HepG2 (cell line): ENCODE data around the gene B3GNT7. TPM values are rescaled to one million over a fixed set of nuclear protein-coding genes. Genes with fewer than 3 reads are reported as not detected.

Experiments used
- ARHGAP35 ChIP-seq: sonication (generic); formaldehyde crosslinking; IDR thresholded peaks from 2 replicates; pipeline ENCODE4 v1.9.0; 2022; ENCODE audit warnings: mild to moderate bottlenecking, inconsistent platforms, moderate library complexity, missing genetic modification reagents, borderline replicate concordance
- EHMT2 ChIP-seq: fragments of 200-600 bp; sonication (generic); IDR thresholded peaks from 2 replicates; pipeline ENCODE4 v1.7.0; 2017; ENCODE audit warnings: antibody characterized with exemption, low read depth, low read length, borderline replicate concordance
- ETV5 ChIP-seq: IDR thresholded peaks from 2 replicates; pipeline ENCODE4 v1.6.1; 2018; ENCODE audit warnings: missing biosample characterization, missing genetic modification reagents, inconsistent platforms, borderline replicate concordance
- FOXO4 ChIP-seq: sonication (generic); formaldehyde crosslinking; conservative IDR thresholded peaks from 2 replicates; pipeline ENCODE4 v1.8.1; 2023; ENCODE audit warnings: missing genetic modification reagents
- GATAD2A ChIP-seq: IDR thresholded peaks from 2 replicates; pipeline ENCODE4 v1.6.1; 2016
- HOXA3 ChIP-seq: sonication (generic); formaldehyde crosslinking; IDR thresholded peaks from 2 replicates; pipeline ENCODE4 v1.5.0; 2020; ENCODE audit warnings: missing genetic modification reagents
- HOXD1 ChIP-seq: sonication (generic); formaldehyde crosslinking; IDR thresholded peaks from 2 replicates; pipeline ENCODE4 v1.5.0; 2020; ENCODE audit warnings: missing genetic modification reagents
- JUND ChIP-seq: sonication (generic); formaldehyde crosslinking; IDR thresholded peaks from 2 replicates; pipeline ENCODE4 v1.8.0; 2022; ENCODE audit warnings: mild to moderate bottlenecking, missing genetic modification reagents
- KLF9 ChIP-seq: IDR thresholded peaks from 2 replicates; pipeline ENCODE4 v1.6.1; 2016; ENCODE audit warnings: low read depth
- LCORL ChIP-seq, 2 experiments: fragments of 450-650 bp in 1 of 2; sonication (generic) in 1 of 2; formaldehyde crosslinking in 1 of 2; IDR thresholded peaks; 2 replicates each; pipeline versions ENCODE4 v1.5.0 to v1.6.1; 2017 to 2020; ENCODE audit warnings: antibody characterized with exemption in 1 of 2, missing genetic modification reagents in 1 of 2
- MAFF ChIP-seq: IDR thresholded peaks from 2 replicates; pipeline ENCODE4 v1.6.1; 2011; ENCODE audit warnings: low read depth, low read length, improper control_type of control experiment
- NR2F6 ChIP-seq, 2 experiments: IDR thresholded peaks; 2 replicates each; pipeline ENCODE4 v1.6.1; 2016; ENCODE audit warnings: antibody characterized with exemption in 1 of 2, mild to moderate bottlenecking in 1 of 2
- SOX5 ChIP-seq: IDR thresholded peaks from 2 replicates; pipeline ENCODE4 v1.6.1; 2016; ENCODE audit warnings: borderline replicate concordance
- TFE3 ChIP-seq: IDR thresholded peaks from 2 replicates; pipeline ENCODE4 v1.6.1; 2016
- ZNF264 ChIP-seq: sonication (generic); formaldehyde crosslinking; IDR thresholded peaks from 2 replicates; pipeline ENCODE4 v1.4.0; 2020; ENCODE audit warnings: missing genetic modification reagents
- ZNF326 ChIP-seq: sonication (generic); formaldehyde crosslinking; IDR thresholded peaks from 2 replicates; pipeline ENCODE4 v1.4.0; 2020; ENCODE audit warnings: missing genetic modification reagents, borderline replicate concordance
- ZNF33B ChIP-seq: sonication (generic); formaldehyde crosslinking; IDR thresholded peaks from 2 replicates; pipeline ENCODE4 v1.5.1; 2020; ENCODE audit warnings: mild to moderate bottlenecking, missing genetic modification reagents
- ZNF614 ChIP-seq: IDR thresholded peaks from 2 replicates; pipeline ENCODE4 v1.6.1; 2018; ENCODE audit warnings: missing biosample characterization, missing genetic modification reagents, inconsistent platforms, borderline replicate concordance
- ZNF776 ChIP-seq: sonication (generic); formaldehyde crosslinking; IDR thresholded peaks from 2 replicates; pipeline ENCODE4 v1.4.0; 2020; ENCODE audit warnings: mild to moderate bottlenecking, missing genetic modification reagents
- polyA plus RNA-seq, 8 experiments: library from polyadenylated mRNA; depleted of rRNA in 3 of 8; stranded (reverse) in 7 of 8; unstranded in 1 of 8; fragments of >200 nt; fragmentation: Illumina TruSeq in 4 of 8; extraction: Trizol in 4 of 8; gene quantifications; 2 replicates each; pipeline versions ENCODE4 v1.2.1 to v1.2.3, GENCODE V29; 2011 to 2016; ENCODE audit warnings: low read depth in 4 of 8, missing spikeins in 1 of 8, mixed read lengths in 1 of 8; ENCODE audit not compliant: insufficient read depth in 1 of 8
- total RNA-seq, 5 experiments: library from RNA; depleted of rRNA; stranded (reverse); fragments of >200 nt; fragmentation: Illumina TruSeq; extraction: Trizol; gene quantifications; 2 replicates each; pipeline ENCODE4 v1.2.3, GENCODE V29; 2016; ENCODE audit warnings: low read depth in 1 of 5
- TF ChIP-seq, protein P1 (sequence below): sonication (generic); formaldehyde crosslinking; IDR thresholded peaks from 2 replicates; pipeline ENCODE4 v1.4.0; 2020; ENCODE audit warnings: missing genetic modification reagents
- TF ChIP-seq, protein P2 (sequence below): IDR thresholded peaks from 2 replicates; pipeline ENCODE4 v1.6.1; 2016; ENCODE audit warnings: mild to moderate bottlenecking

Gene B3GNT7
- total and polyA plus RNA-seq, 2 of the 13 experiments (the other 11 are each of a cell fraction or from before 2014, with no cell fraction given), result 0.04 to 0.24 TPM

GRCh38 chr2:231413921-231414476 lies 18.5 kb downstream of the B3GNT7 start (continued):
- TF ChIP-seq, protein P1, sequence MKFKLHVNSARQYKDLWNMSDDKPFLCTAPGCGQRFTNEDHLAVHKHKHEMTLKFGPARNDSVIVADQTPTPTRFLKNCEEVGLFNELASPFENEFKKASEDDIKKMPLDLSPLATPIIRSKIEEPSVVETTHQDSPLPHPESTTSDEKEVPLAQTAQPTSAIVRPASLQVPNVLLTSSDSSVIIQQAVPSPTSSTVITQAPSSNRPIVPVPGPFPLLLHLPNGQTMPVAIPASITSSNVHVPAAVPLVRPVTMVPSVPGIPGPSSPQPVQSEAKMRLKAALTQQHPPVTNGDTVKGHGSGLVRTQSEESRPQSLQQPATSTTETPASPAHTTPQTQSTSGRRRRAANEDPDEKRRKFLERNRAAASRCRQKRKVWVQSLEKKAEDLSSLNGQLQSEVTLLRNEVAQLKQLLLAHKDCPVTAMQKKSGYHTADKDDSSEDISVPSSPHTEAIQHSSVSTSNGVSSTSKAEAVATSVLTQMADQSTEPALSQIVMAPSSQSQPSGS (CRISPR knock-in tag), result peak; percentile 51; the same call in 1 of the 2 replicates
- TF ChIP-seq, protein P2, sequence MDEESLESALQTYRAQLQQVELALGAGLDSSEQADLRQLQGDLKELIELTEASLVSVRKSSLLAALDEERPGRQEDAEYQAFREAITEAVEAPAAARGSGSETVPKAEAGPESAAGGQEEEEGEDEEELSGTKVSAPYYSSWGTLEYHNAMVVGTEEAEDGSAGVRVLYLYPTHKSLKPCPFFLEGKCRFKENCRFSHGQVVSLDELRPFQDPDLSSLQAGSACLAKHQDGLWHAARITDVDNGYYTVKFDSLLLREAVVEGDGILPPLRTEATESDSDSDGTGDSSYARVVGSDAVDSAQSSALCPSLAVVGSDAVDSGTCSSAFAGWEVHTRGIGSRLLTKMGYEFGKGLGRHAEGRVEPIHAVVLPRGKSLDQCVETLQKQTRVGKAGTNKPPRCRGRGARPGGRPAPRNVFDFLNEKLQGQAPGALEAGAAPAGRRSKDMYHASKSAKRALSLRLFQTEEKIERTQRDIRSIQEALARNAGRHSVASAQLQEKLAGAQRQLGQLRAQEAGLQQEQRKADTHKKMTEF (CRISPR knock-in tag), result peak; percentile 35; the same call in 1 of the 2 replicates
- peak; percentile 81 for TF ChIP-seq GATAD2A
- TF ChIP-seq NR2F6 (IDR thresholded peaks at IDR 0.05), result peak; percentile 64
- TF ChIP-seq NR2F6 (CRISPR knock-in tag; IDR thresholded peaks at IDR 0.05), result peak; percentile 84
- TF ChIP-seq LCORL (IDR thresholded peaks at IDR 0.05), result no peak
- peak; percentile 93 for TF ChIP-seq LCORL (CRISPR knock-in tag; IDR thresholded peaks at IDR 0.05)
- no peak for TF ChIP-seq HOXD1 (CRISPR knock-in tag)
- TF ChIP-seq JUND (CRISPR knock-in tag), result no peak
- 0 out of 2 replicates have a peak, but pooled peaks have one; percentile 38 for TF ChIP-seq SOX5
- TF ChIP-seq ZNF614 (CRISPR knock-in tag), result 0 out of 2 replicates have a peak, but pooled peaks have one; percentile 26
- peak; percentile 41; the same call in 1 of the 2 replicates for TF ChIP-seq MAFF
- TF ChIP-seq ZNF776 (CRISPR knock-in tag), result no peak
- no peak for TF ChIP-seq ZNF264 (CRISPR knock-in tag)
- TF ChIP-seq EHMT2, result no peak
- TF ChIP-seq ZNF326 (CRISPR knock-in tag), result no peak
- TF ChIP-seq KLF9 (CRISPR knock-in tag), result no peak
- no peak for TF ChIP-seq ZNF33B
- TF ChIP-seq FOXO4, result 0 out of 2 replicates have a peak, but pooled peaks have one; percentile 63
- peak; percentile 48; the same call in 1 of the 2 replicates for TF ChIP-seq ARHGAP35 (CRISPR knock-in tag)
- peak; percentile 48; the same call in 1 of the 2 replicates for TF ChIP-seq ETV5 (CRISPR knock-in tag)
- peak; percentile 75 for TF ChIP-seq HOXA3 (CRISPR knock-in tag)
- TF ChIP-seq TFE3 (CRISPR knock-in tag), result 0 out of 2 replicates have a peak, but pooled peaks have one; percentile 22
